ENCODE results near the gene RIC3.
A peak's percentile ranks its signal among the peaks of the same experiment; 100 is the strongest.

RIC3 gene

GRCh38 chr11:8102296-8102915 is 66.4 kb downstream of the RIC3 start:
- peak; percentile 45 for DNase-seq

- DNase-seq, result peak; percentile 39
Observed at GRCh38 chr11:8101421-8101820, 67.4 kb downstream of the RIC3 start.

GRCh38 chr11:8100605-8101004 is 68.2 kb downstream of the RIC3 start:
- peak; percentile 52 for DNase-seq

GRCh38 chr11:8100158-8100557 is 68.7 kb downstream of the RIC3 start:
- DNase-seq, result peak; percentile 47

GRCh38 chr11:8099291-8099899 is 69.4 kb downstream of the RIC3 start:
- DNase-seq, result peak; percentile 90

GRCh38 chr11:8098879-8099278 is 69.9 kb downstream of the RIC3 start:
- peak; percentile 31 for DNase-seq

GRCh38 chr11:8098361-8098760 is 70.5 kb downstream of the RIC3 start:
- peak; percentile 55 for DNase-seq

GRCh38 chr11:8097926-8098325 is 70.9 kb downstream of the RIC3 start:
- DNase-seq, result peak; percentile 38

- DNase-seq, result peak; percentile 41
Observed at GRCh38 chr11:8097468-8097867, 71.4 kb downstream of the RIC3 start.

GRCh38 chr11:8097062-8097461 is 71.8 kb downstream of the RIC3 start:
- DNase-seq, result peak; percentile 54

- no peak for DNase-seq
Observed at GRCh38 chr11:8096575-8096974, 72.2 kb downstream of the RIC3 start.

- DNase-seq, result peak; percentile 39
Observed at GRCh38 chr11:8095806-8096522, 72.9 kb downstream of the RIC3 start.

- DNase-seq, result peak; percentile 19
Observed at GRCh38 chr11:8095371-8095770, 73.5 kb downstream of the RIC3 start.

- DNase-seq, result peak; percentile 38
Observed at GRCh38 chr11:8094656-8095055, 74.2 kb downstream of the RIC3 start.

- DNase-seq, result peak; percentile 45
Observed at GRCh38 chr11:8093931-8094575, 74.8 kb downstream of the RIC3 start.

- DNase-seq, result peak; percentile 72
Observed at GRCh38 chr11:8092587-8093424, 76.0 kb downstream of the RIC3 start.

GRCh38 chr11:8091721-8092120 is 77.1 kb downstream of the RIC3 start:
- DNase-seq, result no peak

- DNase-seq, result peak; percentile 65
Observed at GRCh38 chr11:8090756-8091155, 78.1 kb downstream of the RIC3 start.

GRCh38 chr11:8089791-8090510 is 78.9 kb downstream of the RIC3 start:
- no peak for DNase-seq

- no peak for DNase-seq
Observed at GRCh38 chr11:8087756-8088155, 81.1 kb downstream of the RIC3 start.

GRCh38 chr11:8087185-8087584 is 81.6 kb downstream of the RIC3 start:
- no peak for DNase-seq

- DNase-seq, result no peak
Observed at GRCh38 chr11:8086571-8086970, 82.3 kb downstream of the RIC3 start.
